Endodermal cell (in vitro differentiated cells): ENCODE results near the gene CEP170B. TPM values are rescaled to one million over a fixed set of nuclear protein-coding genes. Genes with fewer than 3 reads are reported as not detected.
"Not testable (repeated sequence)": the region's sequence is repeated elsewhere in the genome, so short reads cannot be mapped to it uniquely, and the experiment has no call there.

Experiments used
- DNase-seq: peaks from one replicate; pipeline ENCODE4 v3.0.0-alpha.2; 2017
- H3K27ac ChIP-seq: 2 replicates; pipeline ENCODE4 v1.5.1; 2013; ENCODE audit warnings: mild to moderate bottlenecking, low read depth, low read length, moderate library complexity
- H3K27me3 ChIP-seq: 2 replicates; pipeline ENCODE4 v1.6.1; 2013; ENCODE audit warnings: mild to moderate bottlenecking, low read length, moderate library complexity; ENCODE audit not compliant: insufficient read depth, control insufficient read depth, poor library complexity, severe bottlenecking
- H3K36me3 ChIP-seq: 2 replicates; pipeline ENCODE4 v1.7.0; 2013; ENCODE audit warnings: mild to moderate bottlenecking, low read length, moderate library complexity; ENCODE audit not compliant: control insufficient read depth, insufficient read depth
- H3K4me1 ChIP-seq: one replicate; pipeline ENCODE4 v1.7.0; 2013; ENCODE audit warnings: low read length; ENCODE audit not compliant: control insufficient read depth, insufficient read depth
- H3K4me3 ChIP-seq: 2 replicates; pipeline ENCODE4 v1.5.1; 2013; ENCODE audit warnings: mild to moderate bottlenecking, low read length, moderate library complexity
- H3K9ac ChIP-seq: 2 replicates; pipeline ENCODE4 v1.6.1; 2013; ENCODE audit warnings: mild to moderate bottlenecking, low read length, moderate library complexity; ENCODE audit not compliant: poor library complexity, severe bottlenecking; ENCODE audit errors: extremely low read depth
- H3K9me3 ChIP-seq: 2 replicates; pipeline ENCODE4 v1.6.1; 2013; ENCODE audit warnings: mild to moderate bottlenecking, low read length, moderate library complexity; ENCODE audit not compliant: control insufficient read depth
- H3K27ac Mint-ChIP-seq: 2 replicates; pipeline ENCODE4 v1.8.0; 2020; ENCODE audit warnings: mixed read lengths
- H3K27me3 Mint-ChIP-seq: 2 replicates; pipeline ENCODE4 v1.8.0; 2021; ENCODE audit warnings: mild to moderate bottlenecking, mixed read lengths; ENCODE audit not compliant: insufficient read depth
- H3K36me3 Mint-ChIP-seq: 2 replicates; pipeline ENCODE4 v1.8.0; 2020; ENCODE audit warnings: low read depth, mixed read lengths
- H3K4me1 Mint-ChIP-seq: 2 replicates; pipeline ENCODE4 v1.8.0; 2020; ENCODE audit warnings: mixed read lengths
- H3K4me3 Mint-ChIP-seq: 2 replicates; pipeline ENCODE4 v1.8.0; 2020; ENCODE audit warnings: mild to moderate bottlenecking, moderate library complexity, mixed read lengths
- H3K9me3 Mint-ChIP-seq: 2 replicates; pipeline ENCODE4 v1.8.0; 2020; ENCODE audit warnings: mild to moderate bottlenecking, mixed read lengths
- CTCF ChIP-seq: fragments of 200-600 bp; sonication (generic); conservative IDR thresholded peaks from 2 replicates; pipeline ENCODE4 v1.5.0; 2021; ENCODE audit warnings: antibody characterized with exemption, mild to moderate bottlenecking
- WGBS, 2 experiments: methylation state at CpG; one replicate each; pipeline versions ENCODE4 v1.1.5 to v1.1.7; 2013; ENCODE audit warnings: missing lambda C conversion rate in 2 of 2, mixed read lengths in 1 of 2; ENCODE audit not compliant: insufficient coverage in 1 of 2, insufficient read length in 1 of 2; 5-methylcytosine and 5-hydroxymethylcytosine counted together
- total RNA-seq, 2 donors: library from RNA; stranded (reverse); fragmentation: NEBNext Ultra II Directional in 1 of 2; extraction: Animal tissue kit (Norgen Biotek cat#: 25700) in 1 of 2; gene quantifications; 2 replicates in 1 of 2; 3 replicates in 1 of 2; pipeline ENCODE4 v1.2.1, GENCODE V29; 2021

CEP170B gene
- total RNA-seq, 2 donors from 2014 or later, result 38.9 to 43.1 TPM

GRCh38 chr14:104903990-104904389 is 38.9 kb downstream of the CEP170B start:
- WGBS, 2 experiments, result 87 to 88% methylated on average over 7 of the region's 7 CpGs
- TF ChIP-seq CTCF, result no peak
- peaks cover 19% of the 10 kb centered on the region for H3K9me3 ChIP-seq
- Mint-ChIP-seq H3K27ac (no peak overlapping the region), H3K36me3 (no peaks in the 10 kb centered on the region), H3K9me3 (peaks cover 12% of the 10 kb centered on the region), H3K27me3 (peaks cover 36% of the 10 kb centered on the region), H3K4me3 (no peak overlapping the region), H3K4me1 (no peaks in the 10 kb centered on the region)
- H3K27ac ChIP-seq, result no peak overlapping the region
- no peak for DNase-seq
- no peak overlapping the region for H3K9ac ChIP-seq
- H3K4me3 ChIP-seq, result no peak overlapping the region
- no peaks in the 10 kb centered on the region for H3K36me3 ChIP-seq
- no peaks in the 10 kb centered on the region for H3K4me1 ChIP-seq
- H3K27me3 ChIP-seq, result peaks cover 76% of the 10 kb centered on the region

GRCh38 chr14:104904650-104905578 is 39.8 kb downstream of the CEP170B start:
- H3K36me3 Mint-ChIP-seq, result not testable (repeated sequence)
- peaks cover 38% of the 10 kb centered on the region for H3K27me3 Mint-ChIP-seq

GRCh38 chr14:104905579-104905933 is 40.5 kb downstream of the CEP170B start:
- WGBS, 2 experiments, result 32 to 34% methylated on average over 12 to 25 of the region's 28 CpGs
- H3K27me3 Mint-ChIP-seq, result peaks cover 38% of the 10 kb centered on the region

More at GRCh38 chr14:104904650-104905578, 39.8 kb downstream of the CEP170B start:
- WGBS, 2 experiments, result 45% methylated on average over 18 to 34 of the region's 38 CpGs
- H3K27ac Mint-ChIP-seq, H3K4me3 ChIP-seq, DNase-seq, H3K4me3 Mint-ChIP-seq, H3K36me3 ChIP-seq, H3K9ac ChIP-seq, H3K27ac ChIP-seq, H3K4me1 ChIP-seq, H3K4me1 Mint-ChIP-seq: not testable (repeated sequence)
- peaks cover 19% of the 10 kb centered on the region for H3K9me3 ChIP-seq
- peaks cover 12% of the 10 kb centered on the region for H3K9me3 Mint-ChIP-seq
- peaks cover 78% of the 10 kb centered on the region for H3K27me3 ChIP-seq

GRCh38 chr14:104908303-104908702 is 43.2 kb downstream of the CEP170B start:
- no peak overlapping the region for H3K9ac ChIP-seq
- no peaks in the 10 kb centered on the region for H3K4me1 ChIP-seq
- Mint-ChIP-seq H3K4me1 (no peaks in the 10 kb centered on the region), H3K27me3 (peaks cover 44% of the 10 kb centered on the region), H3K27ac (no peak overlapping the region), H3K36me3 (no peaks in the 10 kb centered on the region), H3K9me3 (peaks cover 27% of the 10 kb centered on the region), H3K4me3 (no peak overlapping the region)
- no peaks in the 10 kb centered on the region for H3K36me3 ChIP-seq
- 44 to 50% methylated on average over 1 of the region's 1 CpG for WGBS, 2 experiments
- H3K27ac ChIP-seq, result no peak overlapping the region
- peaks cover 33% of the 10 kb centered on the region for H3K9me3 ChIP-seq
- peaks cover 63% of the 10 kb centered on the region for H3K27me3 ChIP-seq
- DNase-seq, result no peak
- no peak for TF ChIP-seq CTCF
- no peak overlapping the region for H3K4me3 ChIP-seq

More at GRCh38 chr14:104905579-104905933, 40.5 kb downstream of the CEP170B start:
- H3K27ac Mint-ChIP-seq, H3K4me1 ChIP-seq, H3K4me3 Mint-ChIP-seq, H3K36me3 Mint-ChIP-seq, H3K4me3 ChIP-seq, H3K36me3 ChIP-seq, H3K9ac ChIP-seq, H3K4me1 Mint-ChIP-seq, DNase-seq, H3K27ac ChIP-seq: not testable (repeated sequence)
- H3K9me3 Mint-ChIP-seq, result peaks cover 12% of the 10 kb centered on the region
- Histone ChIP-seq H3K9me3 (peaks cover 19% of the 10 kb centered on the region), H3K27me3 (peaks cover 82% of the 10 kb centered on the region)
